Suprapubic skin (tissue), 4 donors: Measurements from ENCODE around the gene GNB3.

ENCODE experiments used
- POLR2A ChIP-seq, 2 donors: fragments of 450-650 bp; IDR thresholded peaks; one replicate each; pipeline ENCODE4 v1.6.1; 2017; ENCODE audit warnings: antibody characterized with exemption in 2 of 2, mild to moderate bottlenecking in 2 of 2, moderate library complexity in 2 of 2
- POLR2AphosphoS5 ChIP-seq, 3 donors: sonication (generic); formaldehyde crosslinking; IDR thresholded peaks; one replicate each; pipeline ENCODE4 v1.6.1; 2017; ENCODE audit warnings: antibody characterized with exemption in 3 of 3
- TF ChIP-seq, protein P1 (sequence below), 2 donors: fragments of 200-600 bp in 1 of 2; fragments of 450-650 bp in 1 of 2; sonication (generic) in 1 of 2; IDR thresholded peaks; one replicate each; pipeline ENCODE4 v1.5.1; 2016 to 2019; ENCODE audit warnings: antibody characterized with exemption in 2 of 2, mild to moderate bottlenecking in 1 of 2, moderate library complexity in 1 of 2

- TF ChIP-seq, protein P1, sequence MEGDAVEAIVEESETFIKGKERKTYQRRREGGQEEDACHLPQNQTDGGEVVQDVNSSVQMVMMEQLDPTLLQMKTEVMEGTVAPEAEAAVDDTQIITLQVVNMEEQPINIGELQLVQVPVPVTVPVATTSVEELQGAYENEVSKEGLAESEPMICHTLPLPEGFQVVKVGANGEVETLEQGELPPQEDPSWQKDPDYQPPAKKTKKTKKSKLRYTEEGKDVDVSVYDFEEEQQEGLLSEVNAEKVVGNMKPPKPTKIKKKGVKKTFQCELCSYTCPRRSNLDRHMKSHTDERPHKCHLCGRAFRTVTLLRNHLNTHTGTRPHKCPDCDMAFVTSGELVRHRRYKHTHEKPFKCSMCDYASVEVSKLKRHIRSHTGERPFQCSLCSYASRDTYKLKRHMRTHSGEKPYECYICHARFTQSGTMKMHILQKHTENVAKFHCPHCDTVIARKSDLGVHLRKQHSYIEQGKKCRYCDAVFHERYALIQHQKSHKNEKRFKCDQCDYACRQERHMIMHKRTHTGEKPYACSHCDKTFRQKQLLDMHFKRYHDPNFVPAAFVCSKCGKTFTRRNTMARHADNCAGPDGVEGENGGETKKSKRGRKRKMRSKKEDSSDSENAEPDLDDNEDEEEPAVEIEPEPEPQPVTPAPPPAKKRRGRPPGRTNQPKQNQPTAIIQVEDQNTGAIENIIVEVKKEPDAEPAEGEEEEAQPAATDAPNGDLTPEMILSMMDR (IDR thresholded peaks at IDR 0.05): no peak
- TF ChIP-seq POLR2AphosphoS5 (IDR thresholded peaks at IDR 0.05) (no peak), POLR2A (IDR thresholded peaks at IDR 0.05) (no peak)
Observed at GRCh38 chr12:6887460-6887859, 46.7 kb downstream of the GNB3 start.
